ENCODE measurements around the gene ERBB4.
A peak's percentile ranks its signal among the peaks of the same experiment; 100 is the strongest.

ERBB4 gene

DNA sequence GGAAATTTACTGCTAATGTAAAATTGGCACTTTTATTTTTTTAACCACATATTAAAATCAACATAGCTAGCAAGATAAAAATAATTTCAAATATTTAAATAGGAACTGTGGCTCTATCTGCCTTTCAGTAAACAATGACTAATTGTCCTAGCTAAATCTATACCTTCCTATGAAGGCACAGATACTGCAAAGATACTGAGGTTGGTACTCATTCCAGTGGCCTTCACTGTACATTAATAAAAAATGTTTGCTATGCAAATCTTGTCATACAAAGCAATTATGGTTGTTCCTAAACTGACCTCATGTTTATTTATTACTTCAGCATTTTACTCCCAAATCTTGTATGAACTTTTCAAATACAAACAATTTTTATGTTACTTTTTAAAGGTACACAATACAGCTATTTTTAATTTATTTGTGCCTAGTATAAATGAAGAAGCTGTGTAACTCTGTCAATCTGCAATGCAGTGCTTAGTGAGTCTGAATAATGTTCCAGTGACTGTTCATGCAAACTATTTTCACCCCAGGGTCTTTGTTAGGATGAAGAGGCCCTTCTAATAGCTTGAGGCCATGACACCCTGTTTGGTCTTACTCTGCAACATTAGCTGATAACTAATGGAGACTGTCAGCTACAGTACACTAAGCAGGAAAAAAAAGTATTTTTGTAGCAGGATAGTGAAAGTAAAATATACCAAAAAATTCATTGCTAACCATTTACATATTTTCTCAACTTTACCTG, 9.3 kb upstream of the ERBB4 start:
- TF ChIP-seq, protein P1, sequence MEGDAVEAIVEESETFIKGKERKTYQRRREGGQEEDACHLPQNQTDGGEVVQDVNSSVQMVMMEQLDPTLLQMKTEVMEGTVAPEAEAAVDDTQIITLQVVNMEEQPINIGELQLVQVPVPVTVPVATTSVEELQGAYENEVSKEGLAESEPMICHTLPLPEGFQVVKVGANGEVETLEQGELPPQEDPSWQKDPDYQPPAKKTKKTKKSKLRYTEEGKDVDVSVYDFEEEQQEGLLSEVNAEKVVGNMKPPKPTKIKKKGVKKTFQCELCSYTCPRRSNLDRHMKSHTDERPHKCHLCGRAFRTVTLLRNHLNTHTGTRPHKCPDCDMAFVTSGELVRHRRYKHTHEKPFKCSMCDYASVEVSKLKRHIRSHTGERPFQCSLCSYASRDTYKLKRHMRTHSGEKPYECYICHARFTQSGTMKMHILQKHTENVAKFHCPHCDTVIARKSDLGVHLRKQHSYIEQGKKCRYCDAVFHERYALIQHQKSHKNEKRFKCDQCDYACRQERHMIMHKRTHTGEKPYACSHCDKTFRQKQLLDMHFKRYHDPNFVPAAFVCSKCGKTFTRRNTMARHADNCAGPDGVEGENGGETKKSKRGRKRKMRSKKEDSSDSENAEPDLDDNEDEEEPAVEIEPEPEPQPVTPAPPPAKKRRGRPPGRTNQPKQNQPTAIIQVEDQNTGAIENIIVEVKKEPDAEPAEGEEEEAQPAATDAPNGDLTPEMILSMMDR (IDR thresholded peaks at IDR 0.05; ENCODE audit: low read depth, low read length), result no peak
- no peak for DNase-seq (ENCODE audit: low read depth in 2 of 2)
- H3K4me3 ChIP-seq (replicated peaks in 1 of 2; ENCODE audit: low read depth in 2 of 2, low read length in 2 of 2), result no peak overlapping the region

DNA sequence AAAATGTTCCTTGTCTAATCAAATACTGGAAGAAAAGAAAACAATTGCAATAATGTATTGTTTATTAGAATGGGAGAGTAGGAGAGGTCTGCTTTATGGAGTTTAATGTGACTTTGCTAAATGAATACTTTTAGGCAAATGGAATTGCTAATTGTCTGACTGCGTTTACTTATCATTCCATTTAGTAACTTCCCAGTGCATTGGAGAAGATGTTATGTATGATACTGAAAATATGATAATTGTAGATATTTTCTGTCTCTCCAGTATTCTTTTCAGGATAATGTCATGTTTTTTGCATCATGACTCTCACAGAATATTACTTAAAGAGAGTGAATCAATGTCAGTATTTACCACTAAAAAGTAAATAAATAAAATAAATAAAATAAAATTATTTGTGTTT, 8.1 kb upstream of the ERBB4 start:
- TF ChIP-seq, protein P1 (IDR thresholded peaks at IDR 0.05; ENCODE audit: low read depth, low read length), result no peak
- H3K4me3 ChIP-seq (replicated peaks in 1 of 2; ENCODE audit: low read depth in 2 of 2, low read length in 2 of 2), result no peak overlapping the region
- no peak for DNase-seq (ENCODE audit: low read depth in 2 of 2)

DNA sequence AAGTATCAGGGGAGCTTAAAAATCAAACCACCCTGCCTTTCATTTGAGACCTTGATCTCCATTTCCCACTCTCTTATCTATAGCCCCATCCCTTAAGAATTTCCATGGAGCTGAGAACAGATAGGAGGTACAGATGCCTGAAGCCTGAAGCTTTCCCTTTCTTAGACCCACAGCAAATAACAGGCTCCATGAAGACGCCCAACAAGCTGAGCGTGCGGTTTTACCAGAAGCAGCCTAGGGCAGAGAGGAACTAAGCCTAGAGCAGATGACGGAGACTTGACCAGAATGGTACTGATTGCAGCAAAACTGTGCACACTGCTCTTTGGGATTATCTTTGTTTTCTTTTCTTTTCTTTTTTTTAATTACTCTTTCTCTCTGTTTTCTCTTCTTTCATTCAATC, 1.7 kb upstream of the ERBB4 start:
- no peak for DNase-seq (ENCODE audit: low read depth in 2 of 2)
- TF ChIP-seq, protein P1 (IDR thresholded peaks at IDR 0.05; ENCODE audit: low read depth, low read length), result no peak

DNA sequence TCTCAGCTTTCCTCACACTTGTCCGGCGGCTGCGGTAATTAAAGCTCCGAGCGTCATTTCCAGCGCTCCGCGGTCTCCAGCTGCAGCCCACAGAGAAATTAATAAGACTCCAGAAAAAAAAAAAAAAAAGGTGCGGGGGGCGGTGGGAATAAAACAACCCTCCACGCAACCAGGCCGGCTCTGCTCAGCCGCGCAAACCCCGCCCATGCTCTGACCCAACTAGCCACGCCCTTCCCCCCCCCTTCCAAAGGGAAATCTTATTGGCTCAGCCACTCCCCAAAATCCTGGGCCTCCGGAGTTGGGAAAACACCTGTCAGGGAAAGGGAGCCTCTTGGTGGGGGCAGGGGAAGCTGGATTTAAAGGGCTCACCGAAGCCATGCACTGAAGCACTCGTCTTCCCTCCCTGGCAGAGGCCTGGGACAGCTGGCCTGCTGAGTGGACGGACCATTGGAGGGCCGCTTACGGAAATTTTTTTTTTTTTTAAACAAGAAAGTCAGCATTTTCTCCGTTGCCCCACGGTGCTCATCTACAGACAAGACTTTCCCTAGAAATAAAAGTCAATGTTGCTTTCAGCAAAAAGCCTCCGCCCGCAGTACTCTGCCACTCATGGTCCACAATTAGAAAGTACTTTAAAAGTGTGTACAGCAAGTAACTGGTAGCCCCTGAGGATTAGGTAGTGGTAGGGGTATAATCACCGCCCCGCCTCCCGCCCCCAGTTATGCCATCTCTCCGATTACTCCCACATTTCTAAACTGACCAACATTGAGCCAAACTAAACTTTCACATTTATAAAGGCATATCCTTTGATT, 674 bp upstream of the ERBB4 start:
- peak; percentile 12 to 18 for DNase-seq (ENCODE audit: low read depth in 2 of 2)
- peak overlapping the region; percentile 57 to 58 for H3K4me3 ChIP-seq (replicated peaks in 1 of 2; ENCODE audit: low read depth in 2 of 2, low read length in 2 of 2)
- TF ChIP-seq, protein P1 (IDR thresholded peaks at IDR 0.05; ENCODE audit: low read depth, low read length), result no peak

More for the DNA sequence above, 1.7 kb upstream of the ERBB4 start:
- no peak overlapping the region for H3K4me3 ChIP-seq (replicated peaks in 1 of 2; ENCODE audit: low read depth in 2 of 2, low read length in 2 of 2)

DNA sequence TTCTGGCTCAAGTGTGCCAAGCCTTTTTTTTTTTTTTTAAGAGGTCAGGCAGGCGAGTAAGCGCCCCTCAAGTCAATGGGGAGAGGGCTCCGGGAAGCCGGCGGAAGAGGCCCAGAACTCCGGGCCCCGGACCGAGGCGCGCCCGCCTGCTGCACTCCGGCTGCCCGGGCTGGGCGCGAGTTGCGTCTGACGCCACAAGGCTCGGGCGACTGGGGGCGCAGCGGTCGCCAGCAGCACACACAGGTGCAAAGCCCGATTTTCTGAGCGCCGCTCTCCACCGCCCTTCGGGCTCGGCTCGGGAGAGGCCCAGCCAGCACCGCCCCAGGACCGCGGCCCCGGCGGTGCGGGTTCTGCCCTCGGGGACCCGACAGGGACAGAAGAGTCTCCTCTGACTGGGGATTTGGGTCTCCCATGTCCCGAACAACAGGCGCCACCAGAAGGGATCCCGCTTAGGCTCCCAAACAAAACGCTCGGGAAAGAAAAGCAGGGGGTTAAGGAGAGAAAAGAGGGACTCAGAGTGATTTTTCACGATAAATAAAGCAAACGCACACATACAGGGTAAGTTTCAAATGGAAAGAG, 787 bp downstream of the ERBB4 start:
- DNase-seq (ENCODE audit: low read depth in 2 of 2), result peak in 1 of 2 donors; percentile 5
- H3K4me3 ChIP-seq (replicated peaks in 1 of 2; ENCODE audit: low read depth in 2 of 2, low read length in 2 of 2), result peak overlapping the region; percentile 33 to 57
- TF ChIP-seq, protein P1 (IDR thresholded peaks at IDR 0.05; ENCODE audit: low read depth, low read length), result no peak

DNA sequence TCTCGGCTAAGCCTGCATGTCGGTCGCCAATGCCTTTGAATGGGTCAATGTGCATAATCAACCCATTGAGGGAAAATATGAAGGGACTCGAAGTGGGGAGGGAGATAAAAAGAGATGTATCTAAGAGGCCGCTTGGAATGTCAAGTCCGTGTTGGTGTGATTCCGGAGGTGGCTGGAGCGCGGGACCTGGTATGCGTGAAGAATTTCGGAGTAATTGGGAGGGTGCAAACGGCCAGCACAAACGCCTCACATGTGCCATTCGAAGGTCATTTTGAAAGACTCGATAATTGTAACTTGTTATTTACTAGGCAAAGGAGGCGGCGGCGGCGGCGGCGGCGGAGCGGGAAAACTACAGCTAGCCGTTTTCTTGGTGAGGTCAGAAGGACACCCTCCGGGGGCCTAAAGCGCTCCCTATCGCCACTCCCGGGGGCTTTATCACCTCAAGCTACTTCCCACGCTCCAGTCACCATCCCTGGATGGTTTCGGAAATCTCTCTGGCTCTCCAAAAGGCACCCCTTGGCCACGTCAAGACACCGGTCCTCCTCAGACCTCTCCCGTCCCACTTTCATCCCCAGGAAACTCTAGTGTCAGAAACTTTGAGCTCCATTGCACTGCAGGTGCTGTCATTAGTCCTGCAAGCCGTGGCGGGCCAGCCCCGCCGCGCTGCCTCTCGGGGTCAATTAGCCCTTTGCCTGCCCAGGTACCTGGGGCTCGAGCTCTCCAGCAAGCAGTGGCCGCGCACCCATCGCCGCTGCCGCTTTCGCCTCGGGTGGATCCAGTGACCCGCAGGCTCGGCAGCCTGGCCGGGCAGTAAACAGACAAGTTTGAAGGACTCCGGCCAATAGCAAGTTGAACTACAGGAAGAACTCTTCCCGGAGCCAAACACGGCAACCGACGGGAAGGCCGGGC, 1.5 kb downstream of the ERBB4 start:
- H3K4me3 ChIP-seq (replicated peaks in 1 of 2; ENCODE audit: low read depth in 2 of 2, low read length in 2 of 2), result peak overlapping the region; percentile 33 to 57
- DNase-seq (ENCODE audit: low read depth in 2 of 2), result peak; percentile 9 to 29
- TF ChIP-seq, protein P1 (IDR thresholded peaks at IDR 0.05; ENCODE audit: low read depth, low read length), result no peak

Measured in cardiac fibroblast (primary cell).